Mesothelial cell of epicardium (in vitro differentiated cells): ENCODE results near the gene CDC25A. TPM values are rescaled to one million over a fixed set of nuclear protein-coding genes. Genes with fewer than 3 reads are reported as not detected.

Experiments
- DNase-seq, 2 experiments: peaks; one replicate each; pipeline ENCODE4 v3.0.0; 2021; ENCODE audit warnings: low spot score in 2 of 2; ENCODE audit not compliant: unreplicated experiment in 2 of 2
- H3K27ac Mint-ChIP-seq: 2 replicates; pipeline ENCODE4 v1.8.0; 2021; ENCODE audit warnings: mixed read lengths
- H3K27me3 Mint-ChIP-seq: 2 replicates; pipeline ENCODE4 v1.8.0; 2021; ENCODE audit warnings: low read depth, mixed read lengths
- H3K36me3 Mint-ChIP-seq: 2 replicates; pipeline ENCODE4 v1.8.0; 2021; ENCODE audit warnings: mixed read lengths
- H3K4me1 Mint-ChIP-seq: 2 replicates; pipeline ENCODE4 v1.8.0; 2021; ENCODE audit warnings: mixed read lengths
- H3K4me3 Mint-ChIP-seq: 2 replicates; pipeline ENCODE4 v1.8.0; 2021; ENCODE audit warnings: mild to moderate bottlenecking, moderate library complexity, mixed read lengths
- H3K9me3 Mint-ChIP-seq: 2 replicates; pipeline ENCODE4 v1.8.0; 2021; ENCODE audit warnings: mixed read lengths
- microRNA-seq: library from miRNA; unstranded; fragments of <30 nt; microRNA quantifications from one replicate; pipeline ENCODE4 v1.2.0, GENCODE V29; 2021; ENCODE audit warnings: inconsistent platforms, mixed read lengths
- total RNA-seq: library from RNA; stranded (reverse); gene quantifications from 3 replicates; pipeline ENCODE4 v1.2.1, GENCODE V29; 2021
- TF ChIP-seq, protein P1 (sequence below): fragments of 200-600 bp; sonication (generic); IDR thresholded peaks from one replicate; pipeline ENCODE4 v1.5.0; 2021; ENCODE audit warnings: antibody characterized with exemption; ENCODE audit not compliant: unreplicated experiment

The CDC25A gene
- total RNA-seq, 1 donor from 2014 or later: 12.1 TPM

- H3K27me3 Mint-ChIP-seq: no peaks in the 10 kb centered on the region
- no peak for DNase-seq
- no peaks in the 10 kb centered on the region for H3K9me3 Mint-ChIP-seq
- H3K36me3 Mint-ChIP-seq: no peaks in the 10 kb centered on the region
- TF ChIP-seq, protein P1, sequence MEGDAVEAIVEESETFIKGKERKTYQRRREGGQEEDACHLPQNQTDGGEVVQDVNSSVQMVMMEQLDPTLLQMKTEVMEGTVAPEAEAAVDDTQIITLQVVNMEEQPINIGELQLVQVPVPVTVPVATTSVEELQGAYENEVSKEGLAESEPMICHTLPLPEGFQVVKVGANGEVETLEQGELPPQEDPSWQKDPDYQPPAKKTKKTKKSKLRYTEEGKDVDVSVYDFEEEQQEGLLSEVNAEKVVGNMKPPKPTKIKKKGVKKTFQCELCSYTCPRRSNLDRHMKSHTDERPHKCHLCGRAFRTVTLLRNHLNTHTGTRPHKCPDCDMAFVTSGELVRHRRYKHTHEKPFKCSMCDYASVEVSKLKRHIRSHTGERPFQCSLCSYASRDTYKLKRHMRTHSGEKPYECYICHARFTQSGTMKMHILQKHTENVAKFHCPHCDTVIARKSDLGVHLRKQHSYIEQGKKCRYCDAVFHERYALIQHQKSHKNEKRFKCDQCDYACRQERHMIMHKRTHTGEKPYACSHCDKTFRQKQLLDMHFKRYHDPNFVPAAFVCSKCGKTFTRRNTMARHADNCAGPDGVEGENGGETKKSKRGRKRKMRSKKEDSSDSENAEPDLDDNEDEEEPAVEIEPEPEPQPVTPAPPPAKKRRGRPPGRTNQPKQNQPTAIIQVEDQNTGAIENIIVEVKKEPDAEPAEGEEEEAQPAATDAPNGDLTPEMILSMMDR: no peak
- peaks cover 3% of the 10 kb centered on the region for H3K4me1 Mint-ChIP-seq
- H3K4me3 Mint-ChIP-seq: no peak overlapping the region
- H3K27ac Mint-ChIP-seq: no peak overlapping the region
These were observed 77.8 kb downstream of the CDC25A start for GRCh38 chr3:48110463-48110862.

- Mint-ChIP-seq H3K36me3 (no peaks in the 10 kb centered on the region), H3K27me3 (no peaks in the 10 kb centered on the region), H3K9me3 (no peaks in the 10 kb centered on the region), H3K4me3 (no peak overlapping the region), H3K4me1 (no peaks in the 10 kb centered on the region), H3K27ac (no peak overlapping the region)
- DNase-seq: no peak
- TF ChIP-seq, protein P1: no peak
These were observed 81.0 kb downstream of the CDC25A start for GRCh38 chr3:48107227-48107626.

Small RNA genes lying within 50 kb of the gene (microRNA-seq; reads per million reads assigned to microRNA genes)
- 1.5 reads per million for gene MIR4443

Other genes with a start within 250 kb of the CDC25A start
- gene MAP4, start 172.0 kb downstream of the CDC25A start, total RNA-seq: 153 to 160 TPM (median 158 TPM) in 3 replicates
- gene CAMP, start 35.1 kb upstream of the CDC25A start, total RNA-seq: not detected in 3 replicates
- gene ZNF589, start 52.7 kb upstream of the CDC25A start, total RNA-seq: 18.9 to 24.1 TPM (median 22.3 TPM) in 3 replicates
- 27.2 to 28.6 TPM (median 27.8 TPM) in 3 replicates for gene NME6, start 113.0 kb upstream of the CDC25A start, total RNA-seq
- gene SPINK8, start 145.2 kb upstream of the CDC25A start, total RNA-seq: not detected in 3 replicates
- 0.47 to 0.66 TPM (median 0.51 TPM) in 3 replicates for gene FBXW12, start 183.8 kb upstream of the CDC25A start, total RNA-seq
- gene PLXNB1, start 241.7 kb upstream of the CDC25A start, total RNA-seq: 203 to 214 TPM (median 211 TPM) in 3 replicates